GM18873 (cell line): ENCODE results near the gene DOP1A.

Source experiments
- ATAC-seq: cut with Tn5 transposase; IDR thresholded peaks from one replicate; pipeline ENCODE4 v1.9.1; 2021; ENCODE audit warnings: mild to moderate bottlenecking, moderate library complexity, moderate number of reproducible peaks; ENCODE audit not compliant: unreplicated experiment, low FRiP score

Gene DOP1A

GRCh38 chr6:83067448-83068439 is at the start of gene DOP1A:
Gene DOP1A (plus strand): TSS chr6:83067671. CDS start chr6:83096978, 29,307 bp downstream.
- peak; percentile 81 for ATAC-seq

GRCh38 chr6:83019741-83020140 is 47.7 kb upstream of the DOP1A start:
- no peak for ATAC-seq

- ATAC-seq = no peak
Observed at GRCh38 chr6:83031689-83032088, 35.8 kb upstream of the DOP1A start.

GRCh38 chr6:83038246-83038645 is 29.2 kb upstream of the DOP1A start:
- ATAC-seq = no peak

GRCh38 chr6:83042467-83043053 is 24.9 kb upstream of the DOP1A start:
- ATAC-seq = no peak

- ATAC-seq = no peak
Observed at GRCh38 chr6:83044091-83044768, 23.2 kb upstream of the DOP1A start.

- ATAC-seq = no peak
Observed at GRCh38 chr6:83047065-83047754, 20.3 kb upstream of the DOP1A start.

GRCh38 chr6:83051377-83052172 is 15.9 kb upstream of the DOP1A start:
- no peak for ATAC-seq

GRCh38 chr6:83053678-83054077 is 13.8 kb upstream of the DOP1A start:
- ATAC-seq = no peak

- no peak for ATAC-seq
Observed at GRCh38 chr6:83055366-83055964, 12.0 kb upstream of the DOP1A start.

GRCh38 chr6:83057705-83058321 is 9.7 kb upstream of the DOP1A start:
- no peak for ATAC-seq

GRCh38 chr6:83061190-83061589 is 6.3 kb upstream of the DOP1A start:
- no peak for ATAC-seq

- ATAC-seq = no peak
Observed at GRCh38 chr6:83062225-83062624, 5.2 kb upstream of the DOP1A start.

- ATAC-seq = peak; percentile 66
Observed at GRCh38 chr6:83065511-83066192, 1.8 kb upstream of the DOP1A start, which contains the start of gene UBE3D. Gene UBE3D (minus strand): TSS chr6:83065841. CDS start chr6:83065718, 123 bp downstream.

- no peak for ATAC-seq
Observed at GRCh38 chr6:83068616-83069015, 1.1 kb downstream of the DOP1A start.

GRCh38 chr6:83069633-83070032 is 2.2 kb downstream of the DOP1A start:
- ATAC-seq = no peak

- ATAC-seq = peak; percentile 58
Observed at GRCh38 chr6:83071023-83071422, 3.6 kb downstream of the DOP1A start.

- no peak for ATAC-seq
Observed at GRCh38 chr6:83071707-83072106, 4.2 kb downstream of the DOP1A start.
